ENCODE results near the gene ANKRD17. TPM values are rescaled to one million over a fixed set of nuclear protein-coding genes. Genes with fewer than 3 reads are reported as not detected.

Gene ANKRD17
- total RNA-seq, 1 donor from 2014 or later = 55.5 TPM

GRCh38 chr4:73066928-73067327 lies 191.7 kb downstream of the ANKRD17 start:
- no peaks in the 10 kb centered on the region for H3K27me3 ChIP-seq
- intact Hi-C loops (cut with DNase I) = no loop called here
- TF ChIP-seq POLR2A (IDR thresholded peaks at IDR 0.05) = no peak
- no peak for TF ChIP-seq CTCF (IDR thresholded peaks at IDR 0.05)
- TF ChIP-seq POLR2AphosphoS5 (IDR thresholded peaks at IDR 0.05; ENCODE audit: insufficient read depth in 1 of 2, low read depth in 1 of 2) = no peak
- no peak overlapping the region for H3K4me3 ChIP-seq
- H3K36me3 ChIP-seq = peaks cover 0 to 1% of the 10 kb centered on the region in 2 donors
- no peaks in the 10 kb centered on the region for H3K4me1 ChIP-seq
- H3K9me3 ChIP-seq = no peaks in the 10 kb centered on the region
- DNase-seq (ENCODE audit: extremely low spot score in 2 of 2) = no peak
- no peak overlapping the region for H3K27ac ChIP-seq

- Histone ChIP-seq H3K4me1 (no peaks in the 10 kb centered on the region), H3K27ac (no peak overlapping the region), H3K36me3 (peaks cover 0 to 6% of the 10 kb centered on the region in 2 donors), H3K4me3 (no peak overlapping the region), H3K27me3 (no peaks in the 10 kb centered on the region), H3K9me3 (no peaks in the 10 kb centered on the region)
- TF ChIP-seq CTCF (IDR thresholded peaks at IDR 0.05) (no peak), POLR2A (IDR thresholded peaks at IDR 0.05) (no peak), POLR2AphosphoS5 (IDR thresholded peaks at IDR 0.05; ENCODE audit: insufficient read depth in 1 of 2, low read depth in 1 of 2) (no peak)
- DNase-seq (ENCODE audit: extremely low spot score in 2 of 2) = no peak
- intact Hi-C loops (cut with DNase I) = no loop called here
These were observed 192.2 kb downstream of the ANKRD17 start for GRCh38 chr4:73066445-73066844.

- no peak for TF ChIP-seq CTCF (IDR thresholded peaks at IDR 0.05)
- TF ChIP-seq POLR2AphosphoS5 (IDR thresholded peaks at IDR 0.05; ENCODE audit: insufficient read depth in 1 of 2, low read depth in 1 of 2) = no peak
- no peak for TF ChIP-seq POLR2A (IDR thresholded peaks at IDR 0.05)
- Histone ChIP-seq H3K4me1 (no peaks in the 10 kb centered on the region), H3K27me3 (no peaks in the 10 kb centered on the region), H3K36me3 (peaks cover 0 to 25% of the 10 kb centered on the region in 2 donors), H3K27ac (no peak overlapping the region), H3K9me3 (no peaks in the 10 kb centered on the region), H3K4me3 (no peak overlapping the region)
- DNase-seq (ENCODE audit: extremely low spot score in 2 of 2) = no peak
- intact Hi-C loops (cut with DNase I) = no loop called here
These were observed 194.1 kb downstream of the ANKRD17 start for GRCh38 chr4:73064536-73064935.

- Histone ChIP-seq H3K4me3 (no peak overlapping the region), H3K27me3 (no peaks in the 10 kb centered on the region), H3K9me3 (no peaks in the 10 kb centered on the region), H3K27ac (no peak overlapping the region), H3K36me3 (peaks cover 4 to 54% of the 10 kb centered on the region in 2 donors), H3K4me1 (no peaks in the 10 kb centered on the region)
- TF ChIP-seq POLR2A (IDR thresholded peaks at IDR 0.05) (no peak), POLR2AphosphoS5 (IDR thresholded peaks at IDR 0.05; ENCODE audit: insufficient read depth in 1 of 2, low read depth in 1 of 2) (no peak), CTCF (IDR thresholded peaks at IDR 0.05) (no peak)
- DNase-seq (ENCODE audit: extremely low spot score in 2 of 2) = no peak
- intact Hi-C loops (cut with DNase I) = no loop called here
These were observed 203.2 kb downstream of the ANKRD17 start for GRCh38 chr4:73055241-73055897.

- Histone ChIP-seq H3K9me3 (no peaks in the 10 kb centered on the region), H3K36me3 (peaks cover 4 to 41% of the 10 kb centered on the region in 2 donors), H3K27me3 (no peaks in the 10 kb centered on the region), H3K27ac (no peak overlapping the region), H3K4me1 (no peaks in the 10 kb centered on the region), H3K4me3 (no peak overlapping the region)
- TF ChIP-seq POLR2A (IDR thresholded peaks at IDR 0.05) = no peak
- TF ChIP-seq CTCF (IDR thresholded peaks at IDR 0.05) = no peak
- no peak for TF ChIP-seq POLR2AphosphoS5 (IDR thresholded peaks at IDR 0.05; ENCODE audit: insufficient read depth in 1 of 2, low read depth in 1 of 2)
- DNase-seq (ENCODE audit: extremely low spot score in 2 of 2) = no peak
- intact Hi-C loops (cut with DNase I) = no loop called here
These were observed 204.6 kb downstream of the ANKRD17 start for GRCh38 chr4:73053974-73054480.

Measured in vagina (tissue), 2 donors.